Testis (tissue), 3 donors: ENCODE measurements around the gene HK1. TPM values are rescaled to one million over a fixed set of nuclear protein-coding genes. Genes with fewer than 3 reads are reported as not detected.
"Not testable (repeated sequence)": the region's sequence is repeated elsewhere in the genome, so short reads cannot be mapped to it uniquely, and the experiment has no call there.

Source experiments
- DNase-seq: peaks from one replicate; pipeline ENCODE4 v3.0.0-alpha.2; 2019
- H3K27ac ChIP-seq, 2 donors: fragments of 200-600 bp; sonication (generic); one replicate each; pipeline ENCODE4 v1.5.1; 2019
- H3K27me3 ChIP-seq: fragments of 200-600 bp; sonication (generic); one replicate; pipeline ENCODE4 v1.5.1; 2019
- H3K36me3 ChIP-seq: fragments of 200-600 bp; sonication (generic); one replicate; pipeline ENCODE4 v1.5.1; 2017; ENCODE audit warnings: low read depth; ENCODE audit errors: missing control alignments
- H3K4me1 ChIP-seq: fragments of 200-600 bp; sonication (generic); one replicate; pipeline ENCODE4 v1.5.1; 2019
- H3K4me3 ChIP-seq, 2 donors: fragments of 200-600 bp; sonication (generic); one replicate each; pipeline ENCODE4 v1.5.1; 2017 to 2019
- H3K9me3 ChIP-seq: fragments of 200-600 bp; sonication (generic); one replicate; pipeline ENCODE4 v1.5.1; 2017
- CTCF ChIP-seq, 3 experiments: fragments of 450-650 bp in 2 of 3; fragments of 200-600 bp in 1 of 3; sonication (generic) in 1 of 3; IDR thresholded peaks; one replicate each; pipeline ENCODE4 v1.5.1; 2016 to 2019; ENCODE audit warnings: antibody characterized with exemption in 3 of 3, mild to moderate bottlenecking in 2 of 3, moderate library complexity in 1 of 3
- POLR2A ChIP-seq: fragments of 450-650 bp; IDR thresholded peaks from one replicate; pipeline ENCODE4 v1.6.1; 2017; ENCODE audit warnings: antibody characterized with exemption, mild to moderate bottlenecking, moderate library complexity
- WGBS, 2 donors: methylation state at CpG; one replicate each; pipeline ENCODE4 v1.1.5; 2018; 5-methylcytosine and 5-hydroxymethylcytosine counted together
- intact Hi-C: fragments of 100-400 bp; cut with DNase I; formaldehyde crosslinking; loops from one replicate; pipeline ENCODE4 v1.15.1; 2023; ENCODE audit warnings: low total_unique reads
- polyA plus RNA-seq: library from polyadenylated mRNA; stranded (reverse); fragments of 350-450 nt; fragmentation: Illumina TruSeq; extraction: RNeasy Lipid Tissue Mini Kit (QIAGEN cat#74804); gene quantifications from one replicate; pipeline ENCODE4 v1.2.3, GENCODE V29; 2014; ENCODE audit warnings: low read depth, low replicate concordance; ENCODE audit not compliant: insufficient read depth
- total RNA-seq, 2 donors: library from RNA; depleted of rRNA; stranded (reverse); fragments of >200 nt; gene quantifications; one replicate each; pipeline ENCODE4 v1.2.3, GENCODE V29; 2016

Gene HK1
- total and polyA plus RNA-seq, 3 donors from 2014 or later = 62.3 to 179 (median 143) TPM

DNA sequence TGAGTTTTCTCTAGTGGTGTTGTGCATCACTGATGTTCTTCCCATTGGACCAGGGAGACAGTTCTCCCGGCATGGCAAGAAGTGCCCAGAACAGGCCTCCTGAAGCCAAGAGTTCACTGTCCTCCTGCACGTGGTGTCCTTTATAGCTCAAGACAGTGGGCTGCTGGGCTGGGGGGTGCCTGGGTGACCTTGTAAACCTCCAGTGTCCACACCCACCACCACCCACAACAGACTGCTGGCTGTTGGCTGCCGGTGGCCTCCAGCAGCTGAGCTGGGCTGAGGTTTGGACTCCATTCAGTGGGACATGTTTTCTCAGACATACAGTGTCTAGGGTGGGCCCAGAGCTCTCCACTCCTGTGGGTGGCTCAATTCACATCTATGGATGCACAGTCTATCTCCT is 42.2 kb downstream of the HK1 start:
- TF ChIP-seq POLR2A = no peak
- no peak for TF ChIP-seq CTCF (IDR thresholded peaks at IDR 0.05)
- H3K27me3 ChIP-seq = no peaks in the 10 kb centered on the region
- no peak overlapping the region for H3K27ac ChIP-seq
- no peaks in the 10 kb centered on the region for H3K36me3 ChIP-seq
- intact Hi-C loops = no loop called here
- WGBS, 2 donors = 77 to 89% methylated on average over 3 of the region's 3 CpGs
- H3K4me3 ChIP-seq = no peak overlapping the region
- DNase-seq = no peak
- H3K9me3 ChIP-seq = no peaks in the 10 kb centered on the region
- peaks cover 8% of the 10 kb centered on the region for H3K4me1 ChIP-seq

GRCh38 chr10:69321039-69321715 is 42.9 kb downstream of the HK1 start:
- Histone ChIP-seq H3K4me1 (peaks cover 8% of the 10 kb centered on the region), H3K36me3 (no peaks in the 10 kb centered on the region), H3K27ac (no peak overlapping the region), H3K9me3 (no peaks in the 10 kb centered on the region), H3K4me3 (no peak overlapping the region), H3K27me3 (no peaks in the 10 kb centered on the region)
- intact Hi-C loops = no loop called here
- DNase-seq = no peak
- TF ChIP-seq POLR2A = no peak
- TF ChIP-seq CTCF (IDR thresholded peaks at IDR 0.05) = no peak
- 86 to 93% methylated on average over 8 to 10 of the region's 10 CpGs for WGBS, 2 donors

DNA sequence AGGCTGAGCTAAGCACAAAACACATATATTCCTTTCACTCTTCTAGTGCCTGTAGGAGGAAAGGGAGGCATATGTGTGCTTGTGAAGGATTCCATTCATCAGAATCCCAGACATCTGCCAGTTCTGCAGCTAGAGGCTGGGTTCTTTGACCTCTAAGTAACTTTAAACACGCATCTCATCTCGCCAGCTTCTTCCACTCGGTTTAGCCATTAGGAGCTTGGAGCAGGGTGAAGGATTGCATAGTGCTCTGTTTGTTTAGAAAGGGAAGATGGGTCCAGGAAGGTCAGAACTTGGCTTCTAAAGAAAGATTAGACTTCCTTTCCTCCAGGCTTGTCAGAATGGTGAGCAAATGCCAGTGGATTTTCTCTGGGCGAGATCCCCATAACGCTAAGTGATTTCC is 43.6 kb downstream of the HK1 start:
- intact Hi-C loops = no loop called here
- Histone ChIP-seq H3K4me1 (peaks cover 8% of the 10 kb centered on the region), H3K4me3 (no peak overlapping the region), H3K36me3 (no peaks in the 10 kb centered on the region), H3K27ac (no peak overlapping the region), H3K9me3 (no peaks in the 10 kb centered on the region), H3K27me3 (no peaks in the 10 kb centered on the region)
- no peak for TF ChIP-seq CTCF (IDR thresholded peaks at IDR 0.05)
- no peak for DNase-seq
- WGBS, 2 donors = 62 to 71% methylated on average over 5 of the region's 5 CpGs

DNA sequence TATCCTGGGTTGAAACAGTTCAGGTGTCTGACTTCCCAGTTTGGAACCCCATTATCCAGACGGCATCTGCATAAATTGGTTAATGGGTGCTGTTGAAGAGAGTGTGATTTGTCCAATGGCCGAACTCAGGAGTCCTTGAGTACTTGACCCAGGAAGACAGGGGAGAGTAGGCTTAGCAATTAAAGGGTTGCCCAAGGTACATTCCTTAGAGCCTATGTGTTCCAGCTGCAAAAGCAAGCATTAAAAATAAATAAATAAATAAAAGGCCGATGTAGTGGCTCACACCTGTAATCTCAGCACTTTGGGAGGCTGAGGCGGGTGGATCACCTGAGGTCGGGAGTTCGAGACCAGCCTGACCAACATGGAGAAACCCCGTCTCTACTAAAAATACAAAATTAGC is 44.0 kb downstream of the HK1 start:
- H3K4me1 ChIP-seq, H3K36me3 ChIP-seq, DNase-seq, intact Hi-C loops, H3K9me3 ChIP-seq, H3K4me3 ChIP-seq, H3K27me3 ChIP-seq, H3K27ac ChIP-seq: not testable (repeated sequence)
- 80 to 88% methylated on average over 7 of the region's 7 CpGs for WGBS, 2 donors

GRCh38 chr10:69323622-69324021 is 45.3 kb downstream of the HK1 start:
- intact Hi-C loops = no loop called here

More at GRCh38 chr10:69323622-69324021, 45.3 kb downstream of the HK1 start:
- no peak overlapping the region for H3K4me3 ChIP-seq
- H3K4me1 ChIP-seq = peaks cover 8% of the 10 kb centered on the region
- no peaks in the 10 kb centered on the region for H3K9me3 ChIP-seq
- H3K27ac ChIP-seq = no peak overlapping the region
- H3K27me3 ChIP-seq = no peaks in the 10 kb centered on the region
- DNase-seq = no peak
- 59 to 78% methylated on average over 2 of the region's 2 CpGs for WGBS, 2 donors
- no peaks in the 10 kb centered on the region for H3K36me3 ChIP-seq
- TF ChIP-seq CTCF (IDR thresholded peaks at IDR 0.05) (no peak), POLR2A (no peak)
